H1 (cell line): ENCODE data around the gene TRAF3. TPM values are rescaled to one million over a fixed set of nuclear protein-coding genes. Genes with fewer than 3 reads are reported as not detected.

Experiments
- CTCF ChIA-PET: fragments of 300-600 bp; sonication (Branson Sonifier 250); formaldehyde crosslinking; loops from one replicate; lab custom pipeline; 2021; ENCODE audit not compliant: partially characterized antibody; lab: Charles Lee
- POLR2A ChIA-PET: fragments of 300-600 bp; sonication (Branson Sonifier 250); formaldehyde crosslinking; loops from one replicate; lab custom pipeline; 2021; ENCODE audit warnings: inconsistent platforms; ENCODE audit not compliant: partially characterized antibody; lab: Charles Lee
- DNase-seq, 2 experiments: peaks; one replicate each; pipeline versions ENCODE4 v3.0.0 to v3.0.0-alpha.2; 2010 to 2022; ENCODE audit warnings: low spot score in 2 of 2, low read depth in 1 of 2, mixed read lengths in 1 of 2
- FAIRE-seq: peaks from 2 replicates; lab custom pipeline; 2011; peaks lifted over from hg19 to GRCh38; lab: Jason Lieb, UNC
- H2AFZ ChIP-seq: 2 replicates; pipeline ENCODE4 v1.8.1; 2012; ENCODE audit warnings: low read length, inconsistent platforms
- H2AK5ac ChIP-seq: 2 replicates; pipeline ENCODE4 v1.6.1; 2013; ENCODE audit warnings: low read depth, low read length
- H2BK120ac ChIP-seq: replicated peaks from 2 replicates; pipeline ENCODE3; 2013; ENCODE audit warnings: low read depth, low read length, inconsistent platforms
- H2BK12ac ChIP-seq: 2 replicates; pipeline ENCODE4 v1.6.1; 2013; ENCODE audit warnings: low read depth, low read length
- H2BK15ac ChIP-seq: 2 replicates; pipeline ENCODE4 v1.6.1; 2013; ENCODE audit warnings: low read length
- H2BK20ac ChIP-seq: 2 replicates; pipeline ENCODE4 v1.6.1; 2013; ENCODE audit warnings: low read length
- H2BK5ac ChIP-seq: 2 replicates; pipeline ENCODE4 v1.6.1; 2013; ENCODE audit warnings: low read depth, low read length
- H3K14ac ChIP-seq: 2 replicates; pipeline ENCODE4 v1.6.1; 2013; ENCODE audit warnings: inconsistent platforms; ENCODE audit not compliant: insufficient read length
- H3K18ac ChIP-seq: 2 replicates; pipeline ENCODE4 v1.6.1; 2013; ENCODE audit warnings: low read length; ENCODE audit errors: extremely low read depth
- H3K23ac ChIP-seq: 2 replicates; pipeline ENCODE4 v1.6.1; 2013; ENCODE audit warnings: inconsistent platforms; ENCODE audit not compliant: insufficient read length
- H3K23me2 ChIP-seq: 2 replicates; pipeline ENCODE4 v1.6.1; 2013; ENCODE audit warnings: low read depth, low read length
- H3K27ac ChIP-seq: 2 replicates; pipeline ENCODE4 v1.6.1; 2011; ENCODE audit warnings: low read depth, low read length, inconsistent platforms
- H3K27me3 ChIP-seq, 4 experiments: replicated peaks in 1 of 4; 1 replicate in 1 of 4; 2 replicates in 3 of 4; pipeline versions ENCODE4 v1.6.1 to v1.8.1; 2011 to 2013; ENCODE audit warnings: low read length in 3 of 4, mild to moderate bottlenecking in 3 of 4, inconsistent platforms in 2 of 4, mixed read lengths in 2 of 4, moderate library complexity in 1 of 4; ENCODE audit not compliant: control insufficient read depth in 3 of 4, insufficient read depth in 3 of 4; ENCODE audit errors: extremely low read depth in 1 of 4
- H3K36me3 ChIP-seq, 4 experiments: 2 replicates each; pipeline versions ENCODE4 v1.6.1 to v1.8.1; 2011 to 2013; ENCODE audit warnings: mild to moderate bottlenecking in 4 of 4, low read length in 3 of 4, moderate library complexity in 2 of 4, control low read depth in 1 of 4, inconsistent platforms in 1 of 4; ENCODE audit not compliant: insufficient read depth in 4 of 4, control insufficient read depth in 2 of 4
- H3K4ac ChIP-seq: replicated peaks from 2 replicates; pipeline ENCODE3; 2013; ENCODE audit warnings: low read length, low read depth, mixed read lengths, inconsistent platforms; ENCODE audit not compliant: insufficient read length
- H3K4me1 ChIP-seq, 4 experiments: replicated peaks in 1 of 4; 1 replicate in 1 of 4; 2 replicates in 3 of 4; pipeline versions ENCODE4 v1.6.1 to v1.8.1; 2011 to 2013; ENCODE audit warnings: low read length in 3 of 4, inconsistent platforms in 2 of 4, mixed read lengths in 1 of 4; ENCODE audit not compliant: insufficient read depth in 4 of 4, control insufficient read depth in 3 of 4
- H3K4me2 ChIP-seq, 2 experiments: 2 replicates each; pipeline versions ENCODE4 v1.6.1 to v1.8.1; 2011 to 2013; ENCODE audit warnings: low read depth in 2 of 2, low read length in 2 of 2, control low read depth in 1 of 2, inconsistent platforms in 1 of 2, mild to moderate bottlenecking in 1 of 2; ENCODE audit not compliant: insufficient read depth in 1 of 2
- H3K4me3 ChIP-seq, 4 experiments: fragments of 200-600, 300-600 bp in 1 of 4; sonication (generic), shearing (Covaris generic), sonication (Bioruptor Twin) in 1 of 4; 2 replicates each; pipeline versions ENCODE4 v1.5.1 to v1.8.1; 2011 to 2016; ENCODE audit warnings: low read length in 4 of 4, low read depth in 3 of 4, control low read depth in 2 of 4, inconsistent platforms in 2 of 4, mild to moderate bottlenecking in 2 of 4, mixed read lengths in 1 of 4, moderate library complexity in 1 of 4; ENCODE audit not compliant: insufficient read depth in 2 of 4; ENCODE audit errors: extremely low read depth in 1 of 4
- H3K56ac ChIP-seq: replicated peaks from 2 replicates; pipeline ENCODE3; 2013; ENCODE audit warnings: low read depth, mild to moderate bottlenecking, mixed read lengths, low read length, inconsistent platforms; ENCODE audit not compliant: insufficient read length
- H3K79me1 ChIP-seq: 2 replicates; pipeline ENCODE4 v1.6.1; 2013; ENCODE audit warnings: low read depth, low read length, control low read depth
- H3K79me2 ChIP-seq, 2 experiments: 2 replicates each; pipeline versions ENCODE4 v1.6.1 to v1.8.1; 2012 to 2013; ENCODE audit warnings: low read length in 2 of 2, mild to moderate bottlenecking in 2 of 2, inconsistent platforms in 1 of 2; ENCODE audit not compliant: insufficient read depth in 2 of 2, control insufficient read depth in 1 of 2
- H3K9ac ChIP-seq, 4 experiments: replicated peaks in 1 of 4; 1 replicate in 1 of 4; 2 replicates in 3 of 4; pipeline versions ENCODE4 v1.6.1 to v1.8.1; 2011 to 2013; ENCODE audit warnings: low read depth in 3 of 4, low read length in 3 of 4, control low read depth in 2 of 4, mild to moderate bottlenecking in 2 of 4, moderate library complexity in 2 of 4, inconsistent platforms in 1 of 4; ENCODE audit errors: extremely low read depth in 1 of 4
- H3K9me3 ChIP-seq, 2 experiments: 2 replicates each; pipeline versions ENCODE4 v1.6.1 to v1.8.1; 2012 to 2013; ENCODE audit warnings: mild to moderate bottlenecking in 2 of 2, moderate library complexity in 2 of 2, control low read depth in 1 of 2, inconsistent platforms in 1 of 2, low read depth in 1 of 2, low read length in 1 of 2, mixed read lengths in 1 of 2; ENCODE audit not compliant: insufficient read depth in 2 of 2
- H4K20me1 ChIP-seq, 2 experiments: replicated peaks in 1 of 2; 2 replicates each; pipeline versions ENCODE3 to v1.8.1; 2011 to 2013; ENCODE audit warnings: inconsistent platforms in 2 of 2, low read length in 2 of 2, mild to moderate bottlenecking in 1 of 2; ENCODE audit not compliant: insufficient read depth in 2 of 2, control insufficient read depth in 1 of 2
- H4K5ac ChIP-seq: 2 replicates; pipeline ENCODE4 v1.6.1; 2013; ENCODE audit warnings: low read length, low read depth, mixed read lengths, inconsistent platforms; ENCODE audit not compliant: insufficient read length
- H4K8ac ChIP-seq: 2 replicates; pipeline ENCODE4 v1.8.0; 2013; ENCODE audit warnings: mild to moderate bottlenecking, moderate library complexity, low read length, inconsistent platforms; ENCODE audit not compliant: insufficient read depth; ENCODE audit errors: extremely low read depth
- H4K91ac ChIP-seq: replicated peaks from 2 replicates; pipeline ENCODE3; 2013; ENCODE audit warnings: low read length, mixed read lengths, inconsistent platforms; ENCODE audit not compliant: insufficient read length
- ASH2L ChIP-seq: fragments of 200-600, 300-600 bp; sonication (generic); IDR thresholded peaks from one replicate; pipeline ENCODE4 v1.7.1; 2017; ENCODE audit warnings: low read length
- ATF2 ChIP-seq: IDR thresholded peaks from 2 replicates; pipeline ENCODE4 v1.6.1; 2012; ENCODE audit warnings: low read length, inconsistent platforms
- BRCA1 ChIP-seq: IDR thresholded peaks from 2 replicates; pipeline ENCODE4 v1.6.1; 2012; ENCODE audit warnings: low read depth, low read length, improper control_type of control experiment
- CBX5 ChIP-seq: fragments of 300-800, 300-1000 bp; sonication (generic); IDR thresholded peaks from 2 replicates; pipeline ENCODE4 v1.7.1; 2016; ENCODE audit warnings: antibody characterized with exemption, low read length, low read depth
- NRF1 ChIP-seq: IDR thresholded peaks from 2 replicates; pipeline ENCODE4 v1.6.1; 2011; ENCODE audit warnings: mild to moderate bottlenecking, low read depth, low read length, improper control_type of control experiment
- SP1 ChIP-seq: IDR thresholded peaks from 2 replicates; pipeline ENCODE4 v1.6.1; 2011; ENCODE audit warnings: low read depth, low read length
- SP4 ChIP-seq: IDR thresholded peaks from 2 replicates; pipeline ENCODE4 v1.6.1; 2012; ENCODE audit warnings: low read length, inconsistent platforms
- WGBS, 2 experiments: shearing (Covaris generic) in 1 of 2; methylation state at CpG; one replicate each; pipeline versions ENCODE4 v1.1.6 to v1.1.7; 2013 to 2015; ENCODE audit warnings: low lambda C conversion rate in 2 of 2, mixed read lengths in 2 of 2, inconsistent platforms in 1 of 2, low coverage in 1 of 2, missing lambda C conversion rate in 1 of 2; ENCODE audit not compliant: insufficient replicate concordance in 2 of 2, insufficient coverage in 1 of 2, insufficient read length in 1 of 2; ENCODE audit errors: extremely low coverage in 1 of 2, missing lambda C conversion rate in 1 of 2; 5-methylcytosine and 5-hydroxymethylcytosine counted together
- polyA plus RNA-seq, 7 experiments: library from polyadenylated mRNA; depleted of rRNA in 3 of 7; stranded (reverse) in 5 of 7; unstranded in 2 of 7; fragments of >200 nt in 5 of 7; fragments of 200-250 nt in 2 of 7; gene quantifications; 1 replicate in 5 of 7; 2 replicates in 1 of 7; 4 replicates in 1 of 7; pipeline versions ENCODE4 v1.2.1 to v1.2.3, GENCODE V29; 2011 to 2013; ENCODE audit warnings: missing spikeins in 2 of 7, mixed read lengths in 2 of 7
- total RNA-seq: library from RNA; stranded (reverse); fragmentation: NEBNext Ultra II Directional; extraction: Animal tissue kit (Norgen Biotek cat#: 25700); gene quantifications from 2 replicates; pipeline ENCODE4 v1.2.1, GENCODE V29; 2021

Gene TRAF3
- total and polyA plus RNA-seq, 2 of the 8 experiments (the other 6 are each of a cell fraction or from before 2014, with no cell fraction given) = 5.8 to 12.1 TPM

GRCh38 chr14:102840115-102840514 lies 62.9 kb downstream of the TRAF3 start:
- Histone ChIP-seq H2BK120ac (no peak overlapping the region), H3K9me3 (no peaks in the 10 kb centered on the region), H3K4me3 (no peak overlapping the region), H2AFZ (no peak overlapping the region), H2BK5ac (no peak overlapping the region), H3K4ac (no peak overlapping the region), H4K8ac (no peak overlapping the region), H2AK5ac (no peak overlapping the region), H2BK12ac (no peak overlapping the region), H3K36me3 (no peaks in the 10 kb centered on the region), H4K5ac (no peak overlapping the region), H4K91ac (no peak overlapping the region), H3K23ac (no peak overlapping the region), H2BK15ac (no peak overlapping the region), H2BK20ac (no peak overlapping the region; the same call in 1 of the 2 replicates), H3K4me2 (no peak overlapping the region), H3K79me2 (no peaks in the 10 kb centered on the region), H3K18ac (no peak overlapping the region), H3K4me1 (peaks cover 0 to 20% (median 16%) of the 10 kb centered on the region in 4 experiments; a peak in 6 of 7 replicates), H3K56ac (no peak overlapping the region), H3K23me2 (no peaks in the 10 kb centered on the region), H3K14ac (no peak overlapping the region), H3K9ac (no peak overlapping the region), H4K20me1 (no peaks in the 10 kb centered on the region), H3K27ac (no peak overlapping the region), H3K27me3 (no peaks in the 10 kb centered on the region), H3K79me1 (no peaks in the 10 kb centered on the region)
- CTCF ChIA-PET = interaction anchor here (0.7 to 2.4 kb wide), 4 partner anchors 11 to 103 kb away, joined by 3 to 9 read pairs (median 4); no protein-coding TSS in a partner anchor
- 90% methylated on average over 3 of the region's 3 CpGs; no CpG with 5 or more reads in 1 of the 2 experiments for WGBS, 2 experiments
- no peak for FAIRE-seq
- TF ChIP-seq BRCA1 = no peak
- no peak for TF ChIP-seq CBX5
- TF ChIP-seq ASH2L = no peak
- no peak for TF ChIP-seq SP1
- TF ChIP-seq SP4 = no peak
- TF ChIP-seq NRF1 = no peak
- TF ChIP-seq ATF2 = no peak
- POLR2A ChIA-PET = no interaction called here
- no peak for DNase-seq
